RWPE2 (cell line): ENCODE data around the gene ACSL3.
A peak's percentile ranks its signal among the peaks of the same experiment; 100 is the strongest.

Source experiments
- ATAC-seq: fragments of 200-7000 bp; cut with Tn5 transposase; 3 replicates; pipeline ENCODE4 v1.9.1; 2021; ENCODE audit warnings: low read depth
- DNase-seq: peaks from one replicate; pipeline ENCODE4 v3.0.0-alpha.2; 2020; ENCODE audit warnings: low spot score
- H3K27ac ChIP-seq: fragments of 450-650 bp; 2 replicates; pipeline ENCODE4 v1.5.1; 2017; ENCODE audit warnings: mild to moderate bottlenecking; ENCODE audit not compliant: poor library complexity, severe bottlenecking
- H3K27me3 ChIP-seq: fragments of 250-450 bp; sonication (Bioruptor Pico); 2 replicates; pipeline ENCODE4 v1.5.1; 2021; ENCODE audit warnings: mild to moderate bottlenecking, moderate library complexity; ENCODE audit not compliant: insufficient read depth, poor library complexity, severe bottlenecking
- H3K36me3 ChIP-seq: fragments of 250-450 bp; sonication (Bioruptor Pico); 2 replicates; pipeline ENCODE4 v1.5.1; 2020; ENCODE audit warnings: low read depth, mild to moderate bottlenecking, moderate library complexity
- H3K4me1 ChIP-seq: fragments of 250-450 bp; sonication (Bioruptor Pico); 2 replicates; pipeline ENCODE4 v1.5.1; 2021; ENCODE audit warnings: mild to moderate bottlenecking, moderate library complexity; ENCODE audit not compliant: insufficient read depth, poor library complexity, severe bottlenecking
- H3K4me3 ChIP-seq: fragments of 250-450 bp; sonication (Bioruptor Pico); 2 replicates; pipeline ENCODE4 v1.5.1; 2021; ENCODE audit warnings: mild to moderate bottlenecking, moderate library complexity; ENCODE audit not compliant: severe bottlenecking
- H3K9me3 ChIP-seq: fragments of 250-450 bp; sonication (Bioruptor Pico); 2 replicates; pipeline ENCODE4 v1.5.1; 2021; ENCODE audit warnings: mild to moderate bottlenecking, moderate library complexity; ENCODE audit not compliant: severe bottlenecking
- CTCF ChIP-seq: fragments of 450-650 bp; IDR thresholded peaks from one replicate; pipeline ENCODE4 v1.5.1; 2017; ENCODE audit warnings: mild to moderate bottlenecking, moderate library complexity; ENCODE audit not compliant: poor library complexity, severe bottlenecking

The ACSL3 gene

GRCh38 chr2:222823183-222823930 is 37.5 kb upstream of the ACSL3 start:
- Histone ChIP-seq H3K4me3 (no peak overlapping the region), H3K27me3 (no peaks in the 10 kb centered on the region), H3K4me1 (peaks cover 12% of the 10 kb centered on the region), H3K9me3 (no peaks in the 10 kb centered on the region), H3K27ac (no peak overlapping the region), H3K36me3 (no peaks in the 10 kb centered on the region)
- no peak for TF ChIP-seq CTCF
- ATAC-seq (no peak), DNase-seq (no peak)

- Histone ChIP-seq H3K27ac (no peak overlapping the region), H3K4me3 (no peak overlapping the region), H3K9me3 (no peaks in the 10 kb centered on the region), H3K4me1 (peaks cover 7% of the 10 kb centered on the region), H3K27me3 (no peaks in the 10 kb centered on the region), H3K36me3 (no peaks in the 10 kb centered on the region)
- no peak for DNase-seq
- TF ChIP-seq CTCF, result no peak
- no peak for ATAC-seq
Observed at GRCh38 chr2:222825031-222825430, 35.8 kb upstream of the ACSL3 start.

- no peaks in the 10 kb centered on the region for H3K27me3 ChIP-seq
- H3K27ac ChIP-seq, result no peak overlapping the region
- H3K4me3 ChIP-seq, result no peak overlapping the region
- no peaks in the 10 kb centered on the region for H3K9me3 ChIP-seq
- peaks cover 7% of the 10 kb centered on the region for H3K4me1 ChIP-seq
- TF ChIP-seq CTCF, result no peak
- no peak for DNase-seq
- no peaks in the 10 kb centered on the region for H3K36me3 ChIP-seq
- ATAC-seq, result peak; percentile 74; the same call in 2 of the 3 replicates
Observed at GRCh38 chr2:222827417-222827816, 33.4 kb upstream of the ACSL3 start.

- Histone ChIP-seq H3K36me3 (no peaks in the 10 kb centered on the region), H3K4me3 (no peak overlapping the region), H3K9me3 (no peaks in the 10 kb centered on the region), H3K27ac (peak overlapping the region; percentile 3), H3K4me1 (peaks cover 7% of the 10 kb centered on the region), H3K27me3 (no peaks in the 10 kb centered on the region)
- DNase-seq, result no peak
- peak; percentile 22; the same call in 1 of the 3 replicates for ATAC-seq
- TF ChIP-seq CTCF, result no peak
Observed at GRCh38 chr2:222828572-222828971, 32.3 kb upstream of the ACSL3 start.

- Histone ChIP-seq H3K4me1 (peaks cover 7% of the 10 kb centered on the region), H3K27me3 (no peaks in the 10 kb centered on the region), H3K4me3 (no peak overlapping the region), H3K9me3 (no peaks in the 10 kb centered on the region), H3K36me3 (no peaks in the 10 kb centered on the region), H3K27ac (no peak overlapping the region)
- TF ChIP-seq CTCF, result no peak
- DNase-seq (no peak), ATAC-seq (no peak)
Observed at GRCh38 chr2:222830164-222830563, 30.7 kb upstream of the ACSL3 start.
